Measurements from ENCODE around the gene LKAAEAR1. TPM values are rescaled to one million over a fixed set of nuclear protein-coding genes. Genes with fewer than 3 reads are reported as not detected.

LKAAEAR1 gene
- polyA plus RNA-seq, 1 donor (not counting 4 experiments of a cell fraction or from before 2014, with no cell fraction given) = not detected

DNA sequence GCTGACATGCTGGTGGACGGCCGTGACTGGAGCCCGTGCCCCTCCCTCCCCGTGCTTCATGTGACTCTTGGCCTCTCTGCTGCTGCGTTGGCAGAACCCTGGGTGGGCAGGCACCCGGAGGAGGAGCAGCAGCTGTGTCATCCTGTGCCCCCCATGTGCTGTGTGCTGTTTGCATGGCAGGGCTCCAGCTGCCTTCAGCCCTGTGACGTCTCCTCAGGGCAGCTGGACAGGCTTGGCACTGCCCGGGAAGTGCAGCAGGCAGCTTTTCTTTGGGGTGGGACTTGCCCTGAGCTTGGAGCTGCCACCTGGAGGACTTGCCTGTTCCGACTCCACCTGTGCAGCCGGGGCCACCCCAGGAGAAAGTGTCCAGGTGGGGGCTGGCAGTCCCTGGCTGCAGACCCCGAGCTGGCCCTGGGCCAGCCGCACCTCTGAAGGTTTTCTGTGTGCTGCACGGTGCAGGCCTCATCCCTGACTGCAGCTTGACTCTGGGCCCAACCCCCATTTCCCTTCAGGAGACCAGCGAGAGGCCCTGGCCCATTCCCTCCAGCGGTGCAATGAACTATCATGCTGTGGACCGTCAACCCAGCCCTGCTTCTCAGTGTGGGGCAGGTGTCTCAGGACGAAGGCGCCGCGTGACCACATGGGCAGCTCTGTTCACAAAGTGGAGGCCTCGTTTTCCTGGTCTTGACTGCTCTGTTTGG, 15.0 kb upstream of the LKAAEAR1 start:
- no peak overlapping the region for H2AFZ ChIP-seq (ENCODE audit: control insufficient read depth, low read length)
- TF ChIP-seq EZH2 (IDR thresholded peaks at IDR 0.05; ENCODE audit: low read length) = no peak
- TF ChIP-seq, protein P1, sequence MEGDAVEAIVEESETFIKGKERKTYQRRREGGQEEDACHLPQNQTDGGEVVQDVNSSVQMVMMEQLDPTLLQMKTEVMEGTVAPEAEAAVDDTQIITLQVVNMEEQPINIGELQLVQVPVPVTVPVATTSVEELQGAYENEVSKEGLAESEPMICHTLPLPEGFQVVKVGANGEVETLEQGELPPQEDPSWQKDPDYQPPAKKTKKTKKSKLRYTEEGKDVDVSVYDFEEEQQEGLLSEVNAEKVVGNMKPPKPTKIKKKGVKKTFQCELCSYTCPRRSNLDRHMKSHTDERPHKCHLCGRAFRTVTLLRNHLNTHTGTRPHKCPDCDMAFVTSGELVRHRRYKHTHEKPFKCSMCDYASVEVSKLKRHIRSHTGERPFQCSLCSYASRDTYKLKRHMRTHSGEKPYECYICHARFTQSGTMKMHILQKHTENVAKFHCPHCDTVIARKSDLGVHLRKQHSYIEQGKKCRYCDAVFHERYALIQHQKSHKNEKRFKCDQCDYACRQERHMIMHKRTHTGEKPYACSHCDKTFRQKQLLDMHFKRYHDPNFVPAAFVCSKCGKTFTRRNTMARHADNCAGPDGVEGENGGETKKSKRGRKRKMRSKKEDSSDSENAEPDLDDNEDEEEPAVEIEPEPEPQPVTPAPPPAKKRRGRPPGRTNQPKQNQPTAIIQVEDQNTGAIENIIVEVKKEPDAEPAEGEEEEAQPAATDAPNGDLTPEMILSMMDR (optimal IDR thresholded peaks at IDR 0.05 in 1 of 3, IDR thresholded peaks at IDR 0.05 in 1 of 3, conservative IDR thresholded peaks at IDR 0.05 in 1 of 3; ENCODE audit: extremely low read depth in 1 of 3, insufficient read depth in 2 of 3, low read length in 3 of 3) = no peak
- FAIRE-seq = no peak

DNA sequence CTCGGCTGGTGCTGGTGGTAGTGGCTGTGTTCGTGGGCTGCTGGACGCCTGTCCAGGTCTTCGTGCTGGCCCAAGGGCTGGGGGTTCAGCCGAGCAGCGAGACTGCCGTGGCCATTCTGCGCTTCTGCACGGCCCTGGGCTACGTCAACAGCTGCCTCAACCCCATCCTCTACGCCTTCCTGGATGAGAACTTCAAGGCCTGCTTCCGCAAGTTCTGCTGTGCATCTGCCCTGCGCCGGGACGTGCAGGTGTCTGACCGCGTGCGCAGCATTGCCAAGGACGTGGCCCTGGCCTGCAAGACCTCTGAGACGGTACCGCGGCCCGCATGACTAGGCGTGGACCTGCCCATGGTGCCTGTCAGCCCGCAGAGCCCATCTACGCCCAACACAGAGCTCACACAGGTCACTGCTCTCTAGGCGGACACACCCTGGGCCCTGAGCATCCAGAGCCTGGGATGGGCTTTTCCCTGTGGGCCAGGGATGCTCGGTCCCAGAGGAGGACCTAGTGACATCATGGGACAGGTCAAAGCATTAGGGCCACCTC, 14.3 kb upstream of the LKAAEAR1 start:
- Histone ChIP-seq H3K4me1 (ENCODE audit: control insufficient read depth, extremely low read depth, insufficient read depth, low read length) (no peaks in the 10 kb centered on the region), H3K9ac (ENCODE audit: control insufficient read depth, extremely low read depth, insufficient read depth, low read length) (no peak overlapping the region), H3K27me3 (ENCODE audit: control insufficient read depth, extremely low read depth, insufficient read depth, low read length) (peaks cover 34% of the 10 kb centered on the region), H3K79me2 (ENCODE audit: control insufficient read depth, insufficient read depth, low read length) (no peaks in the 10 kb centered on the region), H3K4me2 (ENCODE audit: control insufficient read depth, extremely low read depth, insufficient read depth, low read depth, low read length) (no peak overlapping the region), H2AFZ (ENCODE audit: control insufficient read depth, low read length) (no peak overlapping the region), H3K9me3 (ENCODE audit: control insufficient read depth, low read depth, low read length) (no peaks in the 10 kb centered on the region), H3K4me3 (ENCODE audit: control insufficient read depth in 2 of 3, extremely low read depth in 1 of 3, insufficient read depth in 2 of 3, low read depth in 1 of 3, low read length in 3 of 3) (no peak overlapping the region), H3K36me3 (ENCODE audit: control insufficient read depth in 2 of 2, extremely low read depth in 1 of 2, insufficient read depth in 2 of 2, low read length in 2 of 2) (no peaks in the 10 kb centered on the region), H3K27ac (ENCODE audit: control insufficient read depth, insufficient read depth, low read length) (no peak overlapping the region), H3K9me1 (ENCODE audit: control insufficient read depth, extremely low read depth, insufficient read depth, low read length) (no peaks in the 10 kb centered on the region), H4K20me1 (ENCODE audit: control insufficient read depth, extremely low read depth, insufficient read depth, low read length) (no peaks in the 10 kb centered on the region)
- no peak for FAIRE-seq
- no peak for DNase-seq (ENCODE audit: low read depth, low spot score)
- TF ChIP-seq, protein P1 (optimal IDR thresholded peaks at IDR 0.05 in 1 of 3, IDR thresholded peaks at IDR 0.05 in 1 of 3, conservative IDR thresholded peaks at IDR 0.05 in 1 of 3; ENCODE audit: extremely low read depth in 1 of 3, insufficient read depth in 2 of 3, low read length in 3 of 3) = no peak
- no peak for TF ChIP-seq EZH2 (IDR thresholded peaks at IDR 0.05; ENCODE audit: low read length)
- dilution Hi-C loops (cut with MboI; ENCODE audit: extremely low pct_ligation_motif_present, low sequenced_read_pairs) = no loop called here

More for the DNA sequence above, 15.0 kb upstream of the LKAAEAR1 start:
- Histone ChIP-seq H3K4me2 (ENCODE audit: control insufficient read depth, extremely low read depth, insufficient read depth, low read depth, low read length) (no peak overlapping the region), H3K36me3 (ENCODE audit: control insufficient read depth in 2 of 2, extremely low read depth in 1 of 2, insufficient read depth in 2 of 2, low read length in 2 of 2) (no peaks in the 10 kb centered on the region), H3K27me3 (ENCODE audit: control insufficient read depth, extremely low read depth, insufficient read depth, low read length) (peaks cover 40% of the 10 kb centered on the region), H3K9me1 (ENCODE audit: control insufficient read depth, extremely low read depth, insufficient read depth, low read length) (no peaks in the 10 kb centered on the region), H3K4me1 (ENCODE audit: control insufficient read depth, extremely low read depth, insufficient read depth, low read length) (no peaks in the 10 kb centered on the region), H3K79me2 (ENCODE audit: control insufficient read depth, insufficient read depth, low read length) (no peaks in the 10 kb centered on the region), H3K9ac (ENCODE audit: control insufficient read depth, extremely low read depth, insufficient read depth, low read length) (no peak overlapping the region), H3K9me3 (ENCODE audit: control insufficient read depth, low read depth, low read length) (no peaks in the 10 kb centered on the region), H4K20me1 (ENCODE audit: control insufficient read depth, extremely low read depth, insufficient read depth, low read length) (no peaks in the 10 kb centered on the region), H3K4me3 (ENCODE audit: control insufficient read depth in 2 of 3, extremely low read depth in 1 of 3, insufficient read depth in 2 of 3, low read depth in 1 of 3, low read length in 3 of 3) (no peak overlapping the region), H3K27ac (ENCODE audit: control insufficient read depth, insufficient read depth, low read length) (no peak overlapping the region)
- dilution Hi-C loops (cut with MboI; ENCODE audit: extremely low pct_ligation_motif_present, low sequenced_read_pairs) = no loop called here
- no peak for DNase-seq (ENCODE audit: low read depth, low spot score)
